ENCODE data around the gene KIR2DL1.
"Not testable (repeated sequence)": the region's sequence is repeated elsewhere in the genome, so short reads cannot be mapped to it uniquely, and the experiment has no call there.

Gene KIR2DL1

GRCh38 chr19:54769646-54770045 lies at the start of gene KIR2DL1:
Gene KIR2DL1 (plus strand): TSS chr19:54769793. CDS start chr19:54769851, 58 bp downstream.
- not testable (repeated sequence) for H3K36me3 ChIP-seq (ENCODE audit: insufficient read depth, low read length); H3K27ac ChIP-seq; H3K9me3 ChIP-seq (ENCODE audit: low read depth, low read length); H3K9ac ChIP-seq (ENCODE audit: insufficient read length); H3K4me3 ChIP-seq; DNase-seq (ENCODE audit: low read depth, low spot score)

- no peak within 1 kb of the TSS for H3K4me3 ChIP-seq
- TF ChIP-seq EZH2 (IDR thresholded peaks at IDR 0.05) (no peak), POLR2AphosphoS5 (IDR thresholded peaks at IDR 0.05; ENCODE audit: borderline replicate concordance, low read depth, low read length) (no peak), FOXP2 (optimal IDR thresholded peaks at IDR 0.05; ENCODE audit: control extremely low read depth, extremely low read length, insufficient read depth) (no peak)
- no peak for DNase-seq (ENCODE audit: low read depth, low spot score)
Measured at GRCh38 chr19:54724142-54724541, 45.5 kb upstream of the KIR2DL1 start, which contains the start of gene KIR3DL3. Gene KIR3DL3 (plus strand): TSS chr19:54724442. CDS start chr19:54724497, 55 bp downstream.

GRCh38 chr19:54724644-54725043 lies 44.9 kb upstream of the KIR2DL1 start:
- Histone ChIP-seq H3K4me3 (no peak overlapping the region), H3K9ac (ENCODE audit: insufficient read length) (no peak overlapping the region), H3K9me3 (ENCODE audit: low read depth, low read length) (0 out of 2 replicates have a peak, but pooled peaks cover 5% of the 10 kb centered on the region), H3K36me3 (ENCODE audit: insufficient read depth, low read length) (no peaks in the 10 kb centered on the region), H3K27ac (no peak overlapping the region)
- no peak for DNase-seq (ENCODE audit: low read depth, low spot score)
- TF ChIP-seq EZH2 (IDR thresholded peaks at IDR 0.05), result no peak
- no peak for TF ChIP-seq FOXP2 (optimal IDR thresholded peaks at IDR 0.05; ENCODE audit: control extremely low read depth, extremely low read length, insufficient read depth)
- no peak for TF ChIP-seq POLR2AphosphoS5 (IDR thresholded peaks at IDR 0.05; ENCODE audit: borderline replicate concordance, low read depth, low read length)

More at GRCh38 chr19:54724142-54724541, 45.5 kb upstream of the KIR2DL1 start, which contains the start of gene KIR3DL3:
- Histone ChIP-seq H3K9ac (ENCODE audit: insufficient read length) (no peak within 1 kb of the TSS), H3K9me3 (ENCODE audit: low read depth, low read length) (0 out of 2 replicates have a peak, but pooled peaks cover 5% of the 10 kb centered on the region), H3K36me3 (ENCODE audit: insufficient read depth, low read length) (no peaks in the 10 kb centered on the region), H3K27ac (no peak within 1 kb of the TSS)

GRCh38 chr19:54725321-54725720 lies 44.3 kb upstream of the KIR2DL1 start:
- no peak for DNase-seq (ENCODE audit: low read depth, low spot score)
- Histone ChIP-seq H3K4me3 (no peak overlapping the region), H3K9ac (ENCODE audit: insufficient read length) (no peak overlapping the region), H3K27ac (no peak overlapping the region), H3K9me3 (ENCODE audit: low read depth, low read length) (0 out of 2 replicates have a peak, but pooled peaks cover 5% of the 10 kb centered on the region), H3K36me3 (ENCODE audit: insufficient read depth, low read length) (no peaks in the 10 kb centered on the region)
- no peak for TF ChIP-seq FOXP2 (optimal IDR thresholded peaks at IDR 0.05; ENCODE audit: control extremely low read depth, extremely low read length, insufficient read depth)
- TF ChIP-seq POLR2AphosphoS5 (IDR thresholded peaks at IDR 0.05; ENCODE audit: borderline replicate concordance, low read depth, low read length), result no peak
- TF ChIP-seq EZH2 (IDR thresholded peaks at IDR 0.05), result no peak

GRCh38 chr19:54727562-54727961 lies 42.0 kb upstream of the KIR2DL1 start:
- Histone ChIP-seq H3K27ac (no peak overlapping the region), H3K9me3 (ENCODE audit: low read depth, low read length) (no peaks in the 10 kb centered on the region), H3K36me3 (ENCODE audit: insufficient read depth, low read length) (no peaks in the 10 kb centered on the region), H3K9ac (ENCODE audit: insufficient read length) (no peak overlapping the region), H3K4me3 (no peak overlapping the region)
- TF ChIP-seq FOXP2 (optimal IDR thresholded peaks at IDR 0.05; ENCODE audit: control extremely low read depth, extremely low read length, insufficient read depth), result no peak
- TF ChIP-seq EZH2 (IDR thresholded peaks at IDR 0.05), result no peak
- no peak for TF ChIP-seq POLR2AphosphoS5 (IDR thresholded peaks at IDR 0.05; ENCODE audit: borderline replicate concordance, low read depth, low read length)
- no peak for DNase-seq (ENCODE audit: low read depth, low spot score)

GRCh38 chr19:54728167-54728566 lies 41.4 kb upstream of the KIR2DL1 start:
- Histone ChIP-seq H3K4me3 (no peak overlapping the region), H3K9me3 (ENCODE audit: low read depth, low read length) (no peaks in the 10 kb centered on the region), H3K9ac (ENCODE audit: insufficient read length) (no peak overlapping the region), H3K27ac (no peak overlapping the region), H3K36me3 (ENCODE audit: insufficient read depth, low read length) (no peaks in the 10 kb centered on the region)
- DNase-seq (ENCODE audit: low read depth, low spot score), result no peak
- TF ChIP-seq EZH2 (IDR thresholded peaks at IDR 0.05), result no peak

- Histone ChIP-seq H3K27ac (no peak overlapping the region), H3K36me3 (ENCODE audit: insufficient read depth, low read length) (no peaks in the 10 kb centered on the region), H3K4me3 (no peak overlapping the region), H3K9me3 (ENCODE audit: low read depth, low read length) (no peaks in the 10 kb centered on the region), H3K9ac (ENCODE audit: insufficient read length) (no peak overlapping the region)
- TF ChIP-seq POLR2AphosphoS5 (IDR thresholded peaks at IDR 0.05; ENCODE audit: borderline replicate concordance, low read depth, low read length), result no peak
- TF ChIP-seq FOXP2 (optimal IDR thresholded peaks at IDR 0.05; ENCODE audit: control extremely low read depth, extremely low read length, insufficient read depth), result no peak
- no peak for TF ChIP-seq EZH2 (IDR thresholded peaks at IDR 0.05)
- DNase-seq (ENCODE audit: low read depth, low spot score), result no peak
Measured at GRCh38 chr19:54729416-54730188, 40.0 kb upstream of the KIR2DL1 start.

- H3K9me3 ChIP-seq (ENCODE audit: low read depth, low read length), result no peaks in the 10 kb centered on the region
- TF ChIP-seq FOXP2 (optimal IDR thresholded peaks at IDR 0.05; ENCODE audit: control extremely low read depth, extremely low read length, insufficient read depth) (no peak), EZH2 (IDR thresholded peaks at IDR 0.05) (no peak), POLR2AphosphoS5 (IDR thresholded peaks at IDR 0.05; ENCODE audit: borderline replicate concordance, low read depth, low read length) (no peak)
- no peaks in the 10 kb centered on the region for H3K36me3 ChIP-seq (ENCODE audit: insufficient read depth, low read length)
- H3K9ac ChIP-seq (ENCODE audit: insufficient read length), result no peak overlapping the region
- DNase-seq (ENCODE audit: low read depth, low spot score), result no peak
- no peak overlapping the region for H3K27ac ChIP-seq
- H3K4me3 ChIP-seq, result no peak overlapping the region
Measured at GRCh38 chr19:54731191-54731590, 38.4 kb upstream of the KIR2DL1 start.

GRCh38 chr19:54738306-54738705 lies 31.3 kb upstream of the KIR2DL1 start, which contains the start of gene KIR2DL3:
Gene KIR2DL3 (plus strand): TSS chr19:54738513. CDS start chr19:54738546, 33 bp downstream.
- not testable (repeated sequence) for H3K9ac ChIP-seq (ENCODE audit: insufficient read length); DNase-seq (ENCODE audit: low read depth, low spot score); H3K27ac ChIP-seq; H3K9me3 ChIP-seq (ENCODE audit: low read depth, low read length); H3K4me3 ChIP-seq; H3K36me3 ChIP-seq (ENCODE audit: insufficient read depth, low read length)

Data from SK-N-MC (cell line).